Erythroblast (primary cell): ENCODE results near the gene HUS1.
"Not testable (repeated sequence)": the region's sequence is repeated elsewhere in the genome, so short reads cannot be mapped to it uniquely, and the experiment has no call there.

ENCODE experiments used
- DNase-seq, 2 experiments: peaks; one replicate each; lab custom pipeline; 2025; lab: John Stamatoyannopoulos, UW
- GATA1 ChIP-seq: IDR thresholded peaks from 2 replicates; pipeline ENCODE4 v1.6.1; 2011; ENCODE audit warnings: low read depth, mild to moderate bottlenecking, control low read depth, low read length, moderate library complexity
- POLR2A ChIP-seq: IDR thresholded peaks from 2 replicates; pipeline ENCODE4 v1.6.1; 2011; ENCODE audit warnings: mild to moderate bottlenecking, low read length

Gene HUS1

DNA sequence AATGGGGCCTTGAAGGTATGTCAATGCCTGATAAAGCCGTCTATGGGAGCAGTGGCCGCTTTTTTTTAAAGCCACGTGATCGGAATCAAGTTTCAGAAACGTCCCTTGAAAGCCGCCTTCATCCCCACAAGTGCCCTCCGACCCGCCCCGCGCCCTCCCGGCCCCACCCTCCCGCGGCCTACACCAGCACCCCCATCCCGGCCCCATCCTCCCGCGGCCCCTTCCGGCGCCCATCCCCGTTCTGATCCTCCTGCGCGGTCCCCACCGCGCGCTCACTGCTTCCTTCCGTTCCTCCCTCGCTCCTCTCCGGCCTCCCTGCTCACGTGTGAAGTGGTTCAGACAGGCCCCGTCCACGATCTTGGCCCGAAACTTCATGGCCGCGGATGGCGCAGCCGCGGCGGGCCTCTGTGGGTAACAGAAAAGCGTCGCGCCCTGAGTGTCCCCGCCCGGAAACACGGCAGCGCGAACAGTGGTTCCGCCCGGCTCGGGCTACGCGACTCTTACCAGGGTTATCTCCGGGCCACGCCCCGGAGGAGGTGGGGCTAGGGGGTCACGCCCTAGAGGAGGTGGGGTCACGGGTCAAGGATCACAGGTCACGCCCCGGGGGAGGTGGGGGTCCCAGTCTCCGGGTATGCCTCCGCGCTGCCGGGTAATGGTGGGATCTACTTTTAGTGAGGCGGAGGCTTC is at the start of gene HUS1:
Gene HUS1 (minus strand): TSS at position 471 of the 687 bp plus-strand sequence. CDS start 96 bp downstream, at position 375.
- peak; percentile 93 to 96 for DNase-seq
- TF ChIP-seq POLR2A (peak; percentile 81), GATA1 (no peak)

DNA sequence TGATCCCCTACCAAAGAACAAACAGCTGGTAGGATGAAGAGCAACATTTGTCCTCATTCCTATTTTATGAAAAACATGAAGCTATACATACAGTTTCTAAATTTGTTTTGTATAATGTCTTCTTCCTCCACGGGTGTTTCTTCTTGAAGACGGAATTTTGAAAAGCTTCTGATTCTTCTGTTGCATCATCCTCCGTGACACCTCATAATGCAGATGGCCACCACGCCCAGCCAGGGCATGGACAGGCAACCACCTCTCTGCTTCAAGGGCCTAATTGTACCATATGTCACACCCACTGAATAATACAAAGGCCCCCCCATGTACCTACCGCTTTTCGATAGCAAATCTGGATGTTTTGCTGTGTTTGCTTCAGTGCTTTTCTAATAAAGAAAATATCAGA is 49.5 kb upstream of the HUS1 start, which contains the start of gene SUN3:
Gene SUN3 (minus strand): TSS at position 170 of the 400 bp plus-strand sequence. CDS start 169 bp downstream, at position 1.
- DNase-seq, result no peak
- no peak for TF ChIP-seq POLR2A
- no peak for TF ChIP-seq GATA1

DNA sequence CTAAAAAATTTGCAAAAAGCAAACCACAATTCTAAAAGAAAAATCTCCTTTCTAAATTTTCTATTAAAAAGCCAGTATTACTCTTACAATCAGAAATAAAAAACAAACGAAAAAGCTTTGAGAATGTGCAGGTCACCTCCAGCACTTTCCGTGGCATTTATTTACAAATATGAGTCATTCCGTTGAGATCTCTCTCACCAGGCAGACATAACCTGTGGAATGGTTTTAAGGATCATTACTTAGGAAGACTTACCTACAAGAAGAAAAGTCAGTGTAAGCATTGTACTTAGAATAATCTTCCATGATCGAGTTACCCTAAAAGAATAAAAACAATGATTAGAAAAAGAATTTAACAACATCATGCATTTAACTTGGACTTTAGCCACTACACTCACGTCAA is 46.2 kb upstream of the HUS1 start:
- TF ChIP-seq GATA1 (no peak), POLR2A (no peak)
- DNase-seq, result no peak

DNA sequence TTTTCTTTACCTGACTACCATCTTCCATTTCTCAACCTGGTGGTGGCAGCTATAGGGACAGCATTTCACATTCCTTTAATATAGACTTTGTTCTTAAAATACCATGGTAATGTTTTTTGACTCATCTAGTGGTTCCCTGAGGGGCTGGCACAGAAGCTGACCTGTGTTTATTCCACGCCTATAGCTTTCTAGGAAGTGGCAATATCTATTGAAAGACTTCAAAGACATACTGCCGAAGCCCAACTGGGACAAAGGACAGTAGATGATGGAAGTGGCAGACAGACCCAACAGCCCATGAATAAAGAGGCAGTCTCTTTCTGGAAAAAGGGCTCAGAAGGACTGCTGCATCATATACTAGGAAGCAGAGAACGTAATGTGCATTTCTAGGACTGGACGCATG is 38.3 kb upstream of the HUS1 start:
- TF ChIP-seq POLR2A (no peak), GATA1 (no peak)
- DNase-seq, result no peak

DNA sequence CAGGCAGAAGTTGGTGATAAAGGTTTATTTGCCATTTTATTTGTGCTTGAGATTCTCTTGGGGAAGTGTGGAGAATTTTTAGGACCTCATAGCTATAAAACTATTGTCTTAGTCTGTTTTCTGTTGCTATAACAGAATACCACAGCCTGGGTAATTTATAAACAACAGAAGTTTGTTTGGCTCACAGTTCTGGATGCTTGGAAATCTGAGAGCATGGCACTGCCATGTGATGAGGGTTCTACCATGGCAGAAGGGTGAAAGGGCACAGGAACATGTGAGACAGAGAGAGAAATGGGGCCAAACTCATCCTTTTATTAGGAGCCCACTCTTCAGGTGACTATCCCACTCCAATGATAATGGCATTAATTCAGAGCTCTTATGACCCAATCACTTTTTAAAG is 37.2 kb upstream of the HUS1 start:
- TF ChIP-seq GATA1 (no peak), POLR2A (no peak)

DNA sequence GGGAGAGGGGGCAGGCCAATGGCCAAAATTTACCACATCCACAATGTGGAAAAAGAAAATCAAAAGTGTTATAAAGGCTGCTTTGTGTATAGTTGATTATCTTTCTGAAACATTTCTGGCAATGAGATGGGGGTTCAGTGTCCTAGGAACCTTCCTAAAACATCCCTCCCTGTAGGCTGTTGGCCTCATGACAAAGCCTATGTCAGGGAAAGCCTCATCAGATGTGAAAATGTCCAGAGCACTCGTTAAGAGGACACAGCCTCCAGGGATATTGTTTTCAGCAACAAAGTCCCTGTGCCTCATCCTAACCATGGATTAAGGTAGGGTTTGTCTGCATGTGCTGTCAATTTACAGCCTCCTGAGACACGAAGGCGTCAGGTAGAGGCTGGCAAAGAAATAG is 32.5 kb upstream of the HUS1 start:
- no peak for DNase-seq
- TF ChIP-seq GATA1 (no peak), POLR2A (no peak)

More for the DNA sequence above, 37.2 kb upstream of the HUS1 start:
- DNase-seq, result no peak

DNA sequence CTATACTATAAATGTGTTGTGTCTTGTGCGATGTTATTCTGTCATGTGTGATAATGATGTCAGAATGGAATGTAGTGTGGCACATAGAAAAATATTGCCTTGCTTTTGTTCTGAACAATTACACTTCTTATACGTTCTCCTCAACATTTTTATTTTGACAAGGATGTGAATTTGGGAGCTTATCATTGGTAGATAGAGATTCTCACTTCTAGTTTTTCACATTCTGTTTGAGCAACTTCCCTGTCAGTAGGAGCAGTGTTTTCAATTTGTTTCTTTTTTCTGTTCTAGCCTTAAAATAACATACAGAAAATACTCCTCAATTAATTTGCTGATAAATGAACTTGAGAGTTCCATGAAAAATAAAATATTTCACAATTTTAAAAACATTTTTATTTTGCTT is 31.9 kb upstream of the HUS1 start:
- no peak for TF ChIP-seq GATA1
- no peak for TF ChIP-seq POLR2A
- no peak for DNase-seq

DNA sequence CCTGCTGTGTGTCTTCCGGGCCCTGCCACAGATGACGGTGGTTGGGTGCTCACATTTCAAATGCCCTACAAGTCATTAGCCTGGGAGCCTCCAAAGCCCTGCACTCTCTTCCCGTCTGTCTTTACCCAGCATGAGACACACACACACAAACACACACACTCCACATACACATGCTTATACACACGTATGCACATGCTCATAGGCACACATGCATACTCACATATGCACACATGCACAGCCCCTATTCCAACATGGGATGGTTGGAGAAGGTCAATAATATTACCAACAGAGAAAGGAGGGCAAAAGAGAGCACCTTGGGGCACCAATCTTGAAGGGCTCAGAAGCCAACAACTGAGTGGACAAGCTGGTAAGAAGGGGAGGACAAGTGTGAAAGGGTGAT is 30.5 kb upstream of the HUS1 start:
- DNase-seq, result no peak
- TF ChIP-seq POLR2A, result no peak
- TF ChIP-seq GATA1, result no peak

DNA sequence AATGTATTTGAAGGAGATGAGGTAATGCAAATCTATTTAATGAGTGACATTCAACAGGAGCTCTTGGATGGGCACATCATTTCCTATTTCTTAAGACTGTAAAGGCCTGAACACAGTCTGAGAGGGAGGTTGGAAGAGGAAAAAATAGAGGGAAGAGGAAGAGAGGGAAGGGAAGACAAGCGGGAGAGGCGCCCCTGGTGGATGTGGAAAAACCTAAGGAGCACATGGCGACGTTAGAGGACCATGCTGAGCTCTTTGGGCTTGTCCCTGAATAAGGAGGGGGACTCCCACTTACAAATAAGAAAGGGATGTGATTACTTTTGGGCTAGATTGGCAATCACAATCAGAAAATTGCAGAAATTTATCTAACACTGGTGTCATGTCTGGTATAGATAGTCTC is 29.8 kb upstream of the HUS1 start:
- DNase-seq, result no peak
- TF ChIP-seq POLR2A, result no peak
- TF ChIP-seq GATA1, result no peak

DNA sequence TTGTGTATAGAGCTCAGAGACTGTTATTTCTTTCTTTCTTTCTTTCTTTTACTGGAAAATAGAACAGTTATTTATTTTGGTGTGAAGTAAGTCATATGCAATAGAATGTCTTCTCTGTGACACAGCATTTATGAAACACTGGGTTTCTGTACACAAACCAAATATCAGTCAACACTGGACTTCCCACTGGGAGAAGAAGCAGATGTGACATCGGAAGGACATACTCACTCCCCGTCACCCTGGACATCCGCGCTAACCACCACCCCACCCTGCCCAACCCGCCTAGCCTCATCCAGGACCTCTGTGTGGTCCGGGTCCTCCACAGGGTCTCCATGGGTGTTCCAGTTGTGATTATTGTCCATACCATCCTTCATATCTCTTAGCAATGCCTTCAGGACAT is 27.5 kb upstream of the HUS1 start:
- no peak for DNase-seq
- no peak for TF ChIP-seq GATA1
- no peak for TF ChIP-seq POLR2A

DNA sequence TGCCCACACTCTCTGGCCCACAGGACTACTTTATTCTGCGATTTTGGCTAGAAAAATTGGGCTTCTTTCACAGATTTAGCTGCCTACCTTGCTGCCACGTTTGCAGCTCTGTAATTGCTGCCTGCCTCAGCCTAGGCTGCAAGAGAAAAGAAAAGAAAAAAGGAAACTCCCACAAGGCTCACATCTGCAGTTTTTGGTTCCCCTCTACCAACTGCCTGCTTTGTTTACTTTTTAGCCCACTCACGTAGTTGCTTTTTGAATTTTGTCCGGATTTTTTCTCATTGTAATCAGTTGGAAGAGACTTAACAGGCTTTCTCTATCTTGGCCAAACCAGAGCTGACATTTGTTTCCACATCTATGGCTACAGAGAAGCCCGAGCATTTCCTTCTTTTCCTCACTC is 25.2 kb upstream of the HUS1 start:
- no peak for TF ChIP-seq GATA1
- no peak for TF ChIP-seq POLR2A
- no peak for DNase-seq

DNA sequence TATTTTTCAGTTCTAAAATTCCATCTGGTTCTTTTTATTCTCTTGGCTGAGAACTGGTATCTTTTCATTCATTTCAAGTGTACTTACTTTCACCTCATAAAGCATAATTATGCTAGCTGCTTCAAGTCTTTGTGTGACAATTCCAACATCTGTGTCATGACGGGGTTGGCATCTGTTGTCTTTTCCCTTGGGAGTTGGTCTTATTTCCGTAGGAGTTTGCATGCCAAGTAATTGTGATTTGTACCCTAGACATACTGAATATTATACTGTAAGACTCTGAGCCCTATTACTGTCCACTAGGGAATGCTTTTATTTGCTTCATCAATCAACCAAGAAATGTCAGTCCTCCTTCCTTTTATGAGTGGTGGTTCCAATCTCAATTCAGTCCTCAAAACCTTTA is 24.6 kb upstream of the HUS1 start:
- TF ChIP-seq GATA1, result no peak
- TF ChIP-seq POLR2A, result no peak
- DNase-seq, result no peak

DNA sequence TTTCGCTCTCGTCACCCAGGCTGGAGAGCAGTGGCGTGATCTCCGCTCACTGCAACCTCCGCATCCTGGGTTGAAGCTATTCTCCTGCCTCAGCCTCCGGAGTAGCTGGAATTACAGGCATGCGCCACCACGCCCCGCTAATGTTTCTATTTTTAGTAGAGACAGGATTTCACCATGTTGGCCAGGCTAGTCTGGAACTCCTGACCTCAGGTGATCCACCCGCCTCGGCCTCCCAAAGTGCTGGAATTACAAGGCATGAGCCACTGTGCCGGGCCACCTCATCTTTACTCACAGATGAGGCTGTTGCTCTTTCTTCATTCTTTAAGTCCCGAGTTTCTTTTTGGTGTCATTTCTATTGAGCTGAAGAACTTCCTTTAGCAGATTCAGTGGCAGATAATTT is 20.7 kb upstream of the HUS1 start:
- not testable (repeated sequence) for DNase-seq

DNA sequence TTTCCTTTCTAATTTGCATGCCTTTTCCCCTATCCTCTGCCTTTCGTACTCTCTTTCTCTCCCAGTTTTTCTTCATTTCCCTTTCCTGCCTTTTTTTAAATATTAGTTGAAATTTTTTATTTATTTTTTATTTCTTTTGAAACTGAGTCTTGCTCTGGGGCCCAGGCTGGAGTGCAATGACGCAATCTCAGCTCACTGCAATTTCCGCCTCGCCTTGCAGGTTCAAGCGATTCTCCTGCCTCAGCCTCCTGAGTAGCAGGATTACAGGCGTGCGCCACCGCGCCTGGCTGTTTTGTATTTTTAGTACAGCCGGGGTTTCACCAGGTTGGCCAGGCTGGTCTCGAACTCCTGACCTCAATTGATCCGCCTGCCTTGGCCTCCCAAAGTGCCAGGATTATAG is 20.0 kb upstream of the HUS1 start:
- TF ChIP-seq GATA1, result no peak
- no peak for TF ChIP-seq POLR2A
- DNase-seq, result no peak

DNA sequence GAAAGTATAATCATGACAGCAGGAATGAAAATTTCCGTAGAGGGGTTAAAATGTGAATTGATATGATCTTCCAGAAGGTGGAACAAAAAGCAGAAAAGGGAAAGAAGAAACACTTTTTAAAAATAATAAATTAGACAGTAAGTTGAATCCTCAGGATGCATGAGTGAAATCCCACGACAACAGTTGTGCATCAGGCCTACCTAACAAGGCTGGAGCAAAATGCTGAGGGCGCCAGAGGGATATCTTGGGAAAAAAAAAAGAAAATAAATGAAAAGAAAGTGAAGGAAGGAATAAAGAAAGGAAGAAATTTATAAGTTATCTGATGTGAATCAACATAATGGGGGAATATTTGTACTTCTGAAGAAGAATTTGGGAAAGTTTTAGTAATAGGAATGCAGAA is 13.0 kb upstream of the HUS1 start:
- no peak for DNase-seq
- TF ChIP-seq POLR2A, result no peak
- no peak for TF ChIP-seq GATA1

DNA sequence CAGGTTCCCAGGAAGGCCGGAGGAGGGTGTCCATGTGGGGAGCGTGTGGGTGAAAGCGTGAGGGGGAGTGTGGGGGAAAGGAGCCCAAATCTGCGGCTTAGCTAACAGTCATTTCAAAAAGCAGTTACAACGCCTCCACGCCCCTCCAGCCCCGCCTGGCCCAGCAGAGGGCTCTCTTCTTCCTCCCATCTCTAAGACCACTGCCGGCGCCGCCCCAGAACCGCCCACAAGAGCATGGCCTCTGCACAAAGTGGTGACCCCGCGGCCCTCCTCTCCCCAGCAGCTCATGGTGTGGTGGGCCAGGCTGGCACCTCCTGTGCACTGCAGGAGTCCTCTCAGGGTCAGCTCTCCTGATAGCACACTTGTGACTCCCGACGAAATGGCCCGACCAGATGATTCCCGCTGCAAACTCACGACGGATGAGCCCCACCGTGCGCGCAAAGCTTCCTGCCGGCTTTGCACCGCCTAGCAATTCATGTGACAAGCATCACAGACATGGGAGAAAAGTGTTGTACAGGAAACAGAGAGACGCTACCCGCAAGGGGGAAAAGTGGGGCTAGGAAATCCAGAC is 12.4 kb upstream of the HUS1 start:
- TF ChIP-seq GATA1 (no peak), POLR2A (peak; percentile 38)
- peak; percentile 82 to 88 for DNase-seq
